ENCODE data around the gene ARPC1A.
A peak's percentile ranks its signal among the peaks of the same experiment; 100 is the strongest.

ARPC1A gene

DNA sequence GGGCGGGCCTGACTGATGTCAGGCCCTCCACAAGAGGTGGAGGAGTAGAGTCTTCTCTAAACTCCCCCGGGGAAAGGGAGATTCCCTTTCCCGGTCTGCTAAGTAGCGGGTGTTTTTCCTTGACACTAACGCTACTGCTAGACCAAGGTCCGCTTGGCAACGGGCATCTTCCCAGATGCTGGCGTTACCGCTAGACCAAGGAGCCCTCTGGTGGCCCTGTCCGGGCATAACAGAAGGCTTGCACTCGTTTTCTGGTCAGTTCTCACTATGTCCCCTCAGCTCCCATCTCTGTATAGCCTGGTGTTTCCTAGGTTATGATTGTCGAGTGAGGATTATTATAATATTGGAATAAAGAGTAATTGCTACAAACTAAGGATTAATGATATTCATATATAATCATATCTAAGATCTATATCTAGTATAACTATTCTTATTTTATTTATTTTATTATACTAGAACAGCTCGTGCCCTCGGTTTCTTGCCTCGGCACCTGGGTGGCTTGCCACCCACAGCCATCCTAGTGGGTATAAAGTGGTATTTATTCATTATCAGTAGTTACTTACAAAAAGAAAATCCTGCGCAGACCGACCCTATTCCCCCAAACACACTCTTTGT is 89.9 kb downstream of the ARPC1A start:
- peak; percentile 61 for DNase-seq
